Ovary (tissue), 10 donors: Measurements from ENCODE around the gene SERHL2. TPM values are rescaled to one million over a fixed set of nuclear protein-coding genes. Genes with fewer than 3 reads are reported as not detected.
"Not testable (repeated sequence)": the region's sequence is repeated elsewhere in the genome, so short reads cannot be mapped to it uniquely, and the experiment has no call there.

Source experiments
- DNase-seq, 5 donors: peaks; one replicate each; pipeline ENCODE4 v3.0.0-alpha.2; 2019 to 2020
- H3K27ac ChIP-seq, 2 donors: fragments of 200-600 bp; one replicate each; pipeline versions ENCODE4 v1.5.1 to v1.8.0; 2019 to 2022
- H3K27me3 ChIP-seq: fragments of 200-600 bp; one replicate; pipeline ENCODE4 v1.8.0; 2022
- H3K36me3 ChIP-seq: fragments of 200-600 bp; sonication (generic); one replicate; pipeline ENCODE4 v1.5.1; 2019
- H3K4me1 ChIP-seq: one replicate; pipeline ENCODE4 v1.8.1; 2013; ENCODE audit warnings: mild to moderate bottlenecking, moderate library complexity; ENCODE audit not compliant: insufficient read depth
- H3K4me3 ChIP-seq: fragments of 200-600 bp; sonication (generic); one replicate; pipeline ENCODE4 v1.5.1; 2017
- H3K9me3 ChIP-seq, 2 donors: fragments of 200-600 bp in 1 of 2; sonication (generic) in 1 of 2; one replicate each; pipeline versions ENCODE4 v1.5.1 to v1.8.1; 2013 to 2019; ENCODE audit warnings: mild to moderate bottlenecking in 1 of 2, moderate library complexity in 1 of 2
- EP300 ChIP-seq: sonication (generic); formaldehyde crosslinking; IDR thresholded peaks from one replicate; pipeline ENCODE4 v1.6.1; 2017; ENCODE audit warnings: antibody characterized with exemption
- POLR2A ChIP-seq: fragments of 450-650 bp; IDR thresholded peaks from one replicate; pipeline ENCODE4 v1.6.1; 2017; ENCODE audit warnings: antibody characterized with exemption, mild to moderate bottlenecking, moderate library complexity
- WGBS, 3 donors: extraction: QIAGEN DNeasy Blood & Tissue Kit in 1 of 3; methylation state at CpG; one replicate each; pipeline versions ENCODE4 v1.1.5 to v1.1.7; 2013 to 2017; 5-methylcytosine and 5-hydroxymethylcytosine counted together
- intact Hi-C, 4 donors: fragments of 100-400 bp; cut with DNase I; formaldehyde crosslinking; loops; one replicate each; pipeline versions ENCODE4 v1.11.0 to v1.15.1; 2022 to 2023
- long read RNA-seq, 3 donors: library from polyadenylated mRNA in 2 of 3; unstranded in 2 of 3; transcript quantifications; one replicate each; pipeline ENCODE4 v2.0.0 and lab custom pipeline, GENCODE V29; 2021 to 2026
- polyA plus RNA-seq, 2 donors: library from polyadenylated mRNA; stranded (reverse); fragments of 200-250 nt in 1 of 2; fragments of 350-450 nt in 1 of 2; fragmentation: Illumina TruSeq in 1 of 2; extraction: RNeasy Lipid Tissue Mini Kit (QIAGEN cat#74804) in 1 of 2; gene quantifications; one replicate each; pipeline ENCODE4 v1.2.3, GENCODE V29; 2013 to 2014
- total RNA-seq, 7 donors: library from RNA; depleted of rRNA in 2 of 7; stranded (reverse); fragments of >200 nt in 2 of 7; fragmentation: NEBNext Ultra II Directional in 3 of 7; extraction: Animal tissue kit (Norgen Biotek cat#: 25700) in 3 of 7; gene quantifications; one replicate each; pipeline versions ENCODE4 v1.1.0 to v1.2.4, GENCODE V29; 2016 to 2023
- TF ChIP-seq, protein P1 (sequence below), 3 donors: fragments of 450-650 bp in 2 of 3; fragments of 200-600 bp in 1 of 3; IDR thresholded peaks; one replicate each; pipeline versions ENCODE4 v1.5.1 to v1.8.0; 2016 to 2022; ENCODE audit warnings: antibody characterized with exemption in 3 of 3, mild to moderate bottlenecking in 1 of 3
- donor health status: DM: no; HTN: no; CAD: no; lungs with moderate emphysema.
- donor health status: DM: no; HTN: no; CAD: no.
- donor health status: Bipolar disorder and iron deficiency.
- donor health status: DM: yes; HTN: yes; CAD: no.
- donor health status: DM: no; HTN: no; CAD: no.
- donor health status: DM: yes; HTN: yes; CAD: no.

The SERHL2 gene, protein sequence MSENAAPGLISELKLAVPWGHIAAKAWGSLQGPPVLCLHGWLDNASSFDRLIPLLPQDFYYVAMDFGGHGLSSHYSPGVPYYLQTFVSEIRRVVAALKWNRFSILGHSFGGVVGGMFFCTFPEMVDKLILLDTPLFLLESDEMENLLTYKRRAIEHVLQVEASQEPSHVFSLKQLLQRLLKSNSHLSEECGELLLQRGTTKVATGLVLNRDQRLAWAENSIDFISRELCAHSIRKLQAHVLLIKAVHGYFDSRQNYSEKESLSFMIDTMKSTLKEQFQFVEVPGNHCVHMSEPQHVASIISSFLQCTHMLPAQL
- 10 to 100 TPM in 6 of 7 donors, 1 to 10 TPM in 1; 8.1 to 27.8 (median 14.9) TPM for total RNA-seq
- polyA plus RNA-seq, result 10 to 100 TPM; 14.3 to 22.5 TPM
- long read RNA-seq, donor 1, partial matches to known transcripts, result 5 of 78 reads
- long read RNA-seq, donor 1, other reads (novel, unspliced or antisense), result 73 of 78 reads
- long read RNA-seq, donor 2, result 0 reads
- long read RNA-seq, donor 3, partial matches to known transcripts, result 5 of 23 reads
- long read RNA-seq, donor 3, other reads (novel, unspliced or antisense), result 18 of 23 reads

DNA sequence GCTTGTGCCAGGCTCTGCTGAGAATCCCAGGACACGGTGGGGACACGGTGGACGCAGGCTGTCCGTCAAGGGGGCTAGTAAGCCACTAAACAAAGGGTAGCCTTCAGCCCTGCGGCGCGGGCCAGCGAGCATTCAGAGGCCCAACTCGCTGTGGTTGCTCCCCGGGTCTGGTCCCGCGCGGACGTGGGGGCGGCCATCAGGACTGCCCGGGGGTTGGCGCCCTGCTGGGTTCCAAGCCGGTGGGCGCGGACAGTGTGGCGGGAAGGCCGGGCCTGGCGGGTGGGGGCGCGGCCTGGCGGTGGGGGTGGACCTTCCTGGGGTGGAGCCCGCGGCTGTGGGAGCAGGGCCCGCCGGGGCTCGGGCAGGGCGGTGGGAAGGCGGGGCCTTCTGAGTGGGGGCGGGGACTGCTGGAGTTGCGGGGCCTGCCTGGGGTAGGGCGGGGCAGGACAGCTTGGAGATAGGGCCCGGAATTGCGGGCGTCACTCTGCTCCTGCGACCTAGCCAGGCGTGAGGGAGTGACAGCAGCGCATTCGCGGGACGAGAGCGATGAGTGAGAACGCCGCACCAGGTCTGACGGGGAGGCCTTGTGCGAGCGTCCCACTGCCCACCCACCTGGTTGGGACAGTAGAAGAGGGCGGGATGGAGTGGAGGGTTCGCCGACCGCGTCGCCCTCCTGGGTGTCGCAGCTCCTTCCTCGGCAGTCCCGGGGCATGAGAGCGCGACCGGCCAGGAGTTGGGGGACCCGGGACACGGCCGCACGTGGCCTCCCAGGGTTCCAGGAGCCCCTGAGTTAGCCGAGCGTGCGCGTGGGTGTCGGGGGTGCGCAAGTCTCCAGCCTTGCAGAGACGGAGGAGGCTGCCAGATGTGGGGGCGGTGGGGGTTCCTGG lies at the start of gene SERHL2:
TSS of gene SERHL2 (plus strand) at position 482 of the 887 bp plus-strand sequence. CDS start at position 547, 65 bp downstream.
- TF ChIP-seq, protein P1, sequence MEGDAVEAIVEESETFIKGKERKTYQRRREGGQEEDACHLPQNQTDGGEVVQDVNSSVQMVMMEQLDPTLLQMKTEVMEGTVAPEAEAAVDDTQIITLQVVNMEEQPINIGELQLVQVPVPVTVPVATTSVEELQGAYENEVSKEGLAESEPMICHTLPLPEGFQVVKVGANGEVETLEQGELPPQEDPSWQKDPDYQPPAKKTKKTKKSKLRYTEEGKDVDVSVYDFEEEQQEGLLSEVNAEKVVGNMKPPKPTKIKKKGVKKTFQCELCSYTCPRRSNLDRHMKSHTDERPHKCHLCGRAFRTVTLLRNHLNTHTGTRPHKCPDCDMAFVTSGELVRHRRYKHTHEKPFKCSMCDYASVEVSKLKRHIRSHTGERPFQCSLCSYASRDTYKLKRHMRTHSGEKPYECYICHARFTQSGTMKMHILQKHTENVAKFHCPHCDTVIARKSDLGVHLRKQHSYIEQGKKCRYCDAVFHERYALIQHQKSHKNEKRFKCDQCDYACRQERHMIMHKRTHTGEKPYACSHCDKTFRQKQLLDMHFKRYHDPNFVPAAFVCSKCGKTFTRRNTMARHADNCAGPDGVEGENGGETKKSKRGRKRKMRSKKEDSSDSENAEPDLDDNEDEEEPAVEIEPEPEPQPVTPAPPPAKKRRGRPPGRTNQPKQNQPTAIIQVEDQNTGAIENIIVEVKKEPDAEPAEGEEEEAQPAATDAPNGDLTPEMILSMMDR (IDR thresholded peaks at IDR 0.05), result no peak
- TF ChIP-seq POLR2A, result no peak
- TF ChIP-seq EP300, result no peak
- DNase-seq, result peak; percentile 91 to 94 (median 93)
- H3K4me1 ChIP-seq, result no peaks in the 10 kb centered on the region

DNA sequence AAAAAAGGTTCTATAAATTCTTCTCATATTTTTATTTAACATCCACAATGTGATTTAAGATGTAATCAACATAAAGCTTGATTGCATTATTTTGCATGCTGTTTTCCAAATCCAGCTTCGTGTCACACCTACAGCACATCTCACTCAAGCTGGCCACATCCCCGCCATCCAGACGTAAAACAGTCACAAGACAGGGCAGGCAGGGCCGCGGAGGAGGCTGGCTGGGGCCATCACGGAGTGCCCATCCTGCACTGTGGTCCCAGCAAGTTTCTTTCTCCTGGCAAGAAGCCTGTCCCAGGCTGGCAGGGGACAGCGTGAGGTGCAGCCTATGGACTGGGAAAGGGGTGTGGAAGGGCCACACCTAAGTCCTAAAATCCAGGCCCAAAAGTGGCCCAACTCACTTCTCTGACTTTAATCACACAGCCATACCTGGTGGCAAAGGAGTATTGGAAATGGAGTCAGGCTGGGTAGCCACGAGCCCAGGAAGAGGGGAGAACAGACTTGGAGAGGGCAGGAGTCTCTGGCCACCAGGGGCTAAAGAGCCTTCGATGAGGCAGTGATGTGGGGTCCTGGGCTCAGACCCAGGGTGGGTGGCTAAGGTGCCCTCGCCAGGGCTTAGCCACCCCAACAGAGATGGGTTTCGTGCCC lies 45.3 kb upstream of the SERHL2 start:
- DNase-seq, intact Hi-C loops, H3K27me3 ChIP-seq, H3K36me3 ChIP-seq, H3K4me1 ChIP-seq, H3K9me3 ChIP-seq, H3K4me3 ChIP-seq, H3K27ac ChIP-seq: not testable (repeated sequence)
- 45 to 72% (median 49%) methylated on average over 11 of the region's 11 CpGs for WGBS, 3 donors

More for the DNA sequence above, at the start of gene SERHL2:
- H3K36me3 ChIP-seq, result no peaks in the 10 kb centered on the region
- peak within 1 kb of the TSS; percentile 50 for H3K4me3 ChIP-seq
- H3K27ac ChIP-seq, result peak within 1 kb of the TSS in 1 of 2 donors; percentile 73
- intact Hi-C loops, result no loop called here
- H3K27me3 ChIP-seq, result no peaks in the 10 kb centered on the region
- no peaks in the 10 kb centered on the region for H3K9me3 ChIP-seq
- 0 to 2% (median 1%) methylated on average over 50 to 75 of the region's 75 CpGs for WGBS, 3 donors

DNA sequence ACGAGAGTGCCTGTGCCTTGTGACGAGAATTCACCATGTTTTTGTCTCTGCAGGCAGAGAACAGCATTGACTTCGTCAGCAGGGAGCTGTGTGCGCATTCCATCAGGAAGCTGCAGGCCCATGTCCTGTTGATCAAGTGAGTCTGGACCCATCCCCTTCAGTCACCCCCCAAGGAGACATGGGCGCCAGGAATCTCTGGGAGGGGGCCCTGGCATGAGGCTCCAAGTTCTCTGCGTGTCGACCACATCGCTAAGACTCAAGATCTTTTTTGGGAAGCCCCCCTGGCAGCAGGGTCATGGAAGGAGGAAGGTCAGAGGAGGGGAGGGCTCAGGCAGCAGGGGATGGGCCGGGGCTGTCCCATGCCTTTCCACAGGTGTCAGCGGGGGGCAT lies 44.8 kb upstream of the SERHL2 start:
- H3K36me3 ChIP-seq, intact Hi-C loops, H3K27ac ChIP-seq, DNase-seq, H3K27me3 ChIP-seq, H3K9me3 ChIP-seq, H3K4me3 ChIP-seq, H3K4me1 ChIP-seq: not testable (repeated sequence)
- 56 to 65% (median 59%) methylated on average over 6 to 10 of the region's 10 CpGs for WGBS, 3 donors

DNA sequence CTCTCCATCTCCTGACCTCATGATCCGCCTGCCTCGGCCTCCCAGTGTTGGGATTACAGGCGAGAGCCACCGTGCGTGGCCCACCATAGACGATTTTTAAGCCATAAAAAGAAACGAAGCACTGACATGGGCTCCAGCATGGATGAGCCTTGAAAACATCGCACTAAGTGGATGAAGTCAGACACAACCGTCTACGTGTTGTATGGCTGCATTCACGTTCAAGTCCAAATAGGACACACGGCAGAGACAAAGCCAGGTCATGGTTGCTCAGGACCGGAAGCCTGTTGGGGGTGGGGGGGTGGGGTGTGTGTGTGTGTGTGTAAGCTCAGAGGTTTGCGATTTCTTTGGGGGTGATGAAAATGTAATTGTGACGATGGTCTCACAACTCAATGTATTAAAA lies 44.2 kb upstream of the SERHL2 start:
- no peaks in the 10 kb centered on the region for H3K4me1 ChIP-seq
- H3K4me3 ChIP-seq, result no peak overlapping the region
- WGBS, 3 donors, result 70 to 80% (median 73%) methylated on average over 12 to 15 of the region's 15 CpGs
- no peaks in the 10 kb centered on the region for H3K27me3 ChIP-seq
- TF ChIP-seq EP300 (no peak), POLR2A (no peak)
- TF ChIP-seq, protein P1 (IDR thresholded peaks at IDR 0.05), result no peak
- H3K27ac ChIP-seq, result no peak overlapping the region
- no peaks in the 10 kb centered on the region for H3K36me3 ChIP-seq
- no peaks in the 10 kb centered on the region for H3K9me3 ChIP-seq
- intact Hi-C loops, result no loop called here
- no peak for DNase-seq

DNA sequence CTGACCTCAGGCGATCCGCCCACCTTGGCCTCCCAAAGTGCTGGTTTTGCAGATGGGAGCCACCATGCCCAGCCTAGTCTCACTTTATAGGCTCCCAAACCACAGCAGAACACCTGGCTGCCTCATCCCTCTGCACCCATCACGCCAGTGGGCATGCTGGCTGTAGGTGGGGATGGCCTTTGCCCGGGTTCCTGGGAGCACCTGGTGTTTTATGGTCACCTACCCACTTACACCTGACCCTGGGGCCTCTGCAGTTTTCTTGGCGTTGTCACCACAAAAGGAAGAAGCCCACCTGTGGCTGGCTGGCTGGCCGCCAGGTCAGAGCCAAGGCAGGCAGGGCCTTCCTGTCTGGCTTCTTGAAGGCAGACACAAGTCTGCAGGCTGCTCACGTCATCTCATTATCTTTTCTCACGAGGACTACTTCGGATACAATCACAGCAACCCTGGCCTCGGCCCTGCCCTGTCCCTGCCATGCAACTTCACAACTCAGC lies 42.3 kb upstream of the SERHL2 start:
- WGBS, 3 donors, result 50 to 51% (median 50%) methylated on average over 10 of the region's 10 CpGs
- Histone ChIP-seq H3K27ac (no peak overlapping the region), H3K4me3 (no peak overlapping the region), H3K36me3 (no peaks in the 10 kb centered on the region), H3K4me1 (no peaks in the 10 kb centered on the region), H3K27me3 (no peaks in the 10 kb centered on the region), H3K9me3 (no peaks in the 10 kb centered on the region)
- TF ChIP-seq POLR2A, result no peak
- TF ChIP-seq, protein P1 (IDR thresholded peaks at IDR 0.05), result no peak
- TF ChIP-seq EP300, result no peak
- intact Hi-C loops, result loop anchor here in 1 of 4 donors (10.0 kb wide), 1 partner anchor 103 kb away; the partner anchor contains the start of gene POLDIP3
- DNase-seq, result peak in 3 of 5 donors; percentile 52 to 66 (median 56)
